ENCODE data around the gene MAP7D3. TPM values are rescaled to one million over a fixed set of nuclear protein-coding genes. Genes with fewer than 3 reads are reported as not detected.

Gene MAP7D3
- total RNA-seq, 1 donor from 2014 or later: 9.2 TPM

- TF ChIP-seq CTCF (IDR thresholded peaks at IDR 0.05; ENCODE audit: insufficient read depth, low read length, poor library complexity, severe bottlenecking): no peak
- no peaks in the 10 kb centered on the region for H3K27me3 ChIP-seq (ENCODE audit: control insufficient read depth, insufficient read depth, low read length)
- peak; percentile 71 for DNase-seq (ENCODE audit: low read depth)
- no peak overlapping the region for H3K4me3 ChIP-seq (ENCODE audit: low read depth, low read length)
- no peaks in the 10 kb centered on the region for H3K36me3 ChIP-seq (ENCODE audit: control insufficient read depth, insufficient read depth, low read length)
These were observed 36.6 kb downstream of the MAP7D3 start for GRCh38 chrX:136214551-136214950.

- Histone ChIP-seq H3K36me3 (ENCODE audit: control insufficient read depth, insufficient read depth, low read length) (no peaks in the 10 kb centered on the region), H3K4me3 (ENCODE audit: low read depth, low read length) (no peak overlapping the region), H3K27me3 (ENCODE audit: control insufficient read depth, insufficient read depth, low read length) (no peaks in the 10 kb centered on the region)
- no peak for DNase-seq (ENCODE audit: low read depth)
- TF ChIP-seq CTCF (IDR thresholded peaks at IDR 0.05; ENCODE audit: insufficient read depth, low read length, poor library complexity, severe bottlenecking): no peak
These were observed 38.6 kb downstream of the MAP7D3 start for GRCh38 chrX:136212557-136213111.

GRCh38 chrX:136211766-136212556 is 39.2 kb downstream of the MAP7D3 start:
- Histone ChIP-seq H3K4me3 (ENCODE audit: low read depth, low read length) (no peak overlapping the region), H3K36me3 (ENCODE audit: control insufficient read depth, insufficient read depth, low read length) (no peaks in the 10 kb centered on the region), H3K27me3 (ENCODE audit: control insufficient read depth, insufficient read depth, low read length) (no peaks in the 10 kb centered on the region)
- no peak for TF ChIP-seq CTCF (IDR thresholded peaks at IDR 0.05; ENCODE audit: insufficient read depth, low read length, poor library complexity, severe bottlenecking)
- no peak for DNase-seq (ENCODE audit: low read depth)

- no peak for TF ChIP-seq CTCF (IDR thresholded peaks at IDR 0.05; ENCODE audit: insufficient read depth, low read length, poor library complexity, severe bottlenecking)
- H3K36me3 ChIP-seq (ENCODE audit: control insufficient read depth, insufficient read depth, low read length): no peaks in the 10 kb centered on the region
- no peak for DNase-seq (ENCODE audit: low read depth)
- no peak overlapping the region for H3K4me3 ChIP-seq (ENCODE audit: low read depth, low read length)
- no peaks in the 10 kb centered on the region for H3K27me3 ChIP-seq (ENCODE audit: control insufficient read depth, insufficient read depth, low read length)
These were observed 40.4 kb downstream of the MAP7D3 start for GRCh38 chrX:136210806-136211205.

- DNase-seq (ENCODE audit: low read depth): no peak
- Histone ChIP-seq H3K36me3 (ENCODE audit: control insufficient read depth, insufficient read depth, low read length) (no peaks in the 10 kb centered on the region), H3K27me3 (ENCODE audit: control insufficient read depth, insufficient read depth, low read length) (no peaks in the 10 kb centered on the region), H3K4me3 (ENCODE audit: low read depth, low read length) (no peak overlapping the region)
- no peak for TF ChIP-seq CTCF (IDR thresholded peaks at IDR 0.05; ENCODE audit: insufficient read depth, low read length, poor library complexity, severe bottlenecking)
These were observed 41.0 kb downstream of the MAP7D3 start for GRCh38 chrX:136210243-136210642.
